Measurements from ENCODE around the gene CPLANE2. TPM values are rescaled to one million over a fixed set of nuclear protein-coding genes. Genes with fewer than 3 reads are reported as not detected.
"Not testable (repeated sequence)": the region's sequence is repeated elsewhere in the genome, so short reads cannot be mapped to it uniquely, and the experiment has no call there.

CPLANE2 gene
- total RNA-seq, 4 donors from 2014 or later: 0.60 to 12.3 (median 4.3) TPM

GRCh38 chr1:16257968-16258367 is 21.0 kb upstream of the CPLANE2 start:
- intact Hi-C loops (cut with DNase I; ENCODE audit: low total_unique reads) (no loop called here), in situ Hi-C loops (cut with MboI; ENCODE audit: low pct_ligation_motif_present in 1 of 4, low pct_unique_long_range_greater_than_20kb in 1 of 4, low sequenced_read_pairs in 3 of 4) (no loop called here)
- Histone ChIP-seq H3K9me3 (no peaks in the 10 kb centered on the region), H3K27ac (no peak overlapping the region), H3K4me1 (no peaks in the 10 kb centered on the region), H3K4me3 (no peak overlapping the region), H3K36me3 (peaks cover 0 to 19% (median 7%) of the 10 kb centered on the region in 4 donors), H3K27me3 (no peaks in the 10 kb centered on the region)
- DNase-seq: no peak
- no peak for TF ChIP-seq POLR2AphosphoS5 (IDR thresholded peaks at IDR 0.05)
- no peak for TF ChIP-seq CTCF (IDR thresholded peaks at IDR 0.05)
- no peak for TF ChIP-seq POLR2A (IDR thresholded peaks at IDR 0.05)
- TF ChIP-seq EP300 (IDR thresholded peaks at IDR 0.05; ENCODE audit: low read depth): no peak
- 92 to 94% methylated on average over 3 of the region's 3 CpGs for WGBS, 2 donors (ENCODE audit: low coverage in 1 of 2)

- DNase-seq; H3K27ac ChIP-seq; H3K9me3 ChIP-seq; H3K27me3 ChIP-seq; H3K4me1 ChIP-seq; H3K4me3 ChIP-seq; in situ Hi-C loops (cut with MboI; ENCODE audit: low pct_ligation_motif_present in 1 of 4, low pct_unique_long_range_greater_than_20kb in 1 of 4, low sequenced_read_pairs in 3 of 4); intact Hi-C loops (cut with DNase I; ENCODE audit: low total_unique reads): not testable (repeated sequence)
- WGBS, 2 donors (ENCODE audit: low coverage in 1 of 2): 92 to 96% methylated on average over 2 to 3 of the region's 3 CpGs
- H3K36me3 ChIP-seq: peaks cover 0 to 22% (median 7%) of the 10 kb centered on the region in 4 donors
Measured at GRCh38 chr1:16257556-16257955, 20.6 kb upstream of the CPLANE2 start.

- no peaks in the 10 kb centered on the region for H3K27me3 ChIP-seq
- H3K4me1 ChIP-seq: no peaks in the 10 kb centered on the region
- DNase-seq: no peak
- H3K4me3 ChIP-seq: no peak overlapping the region
- TF ChIP-seq EP300 (IDR thresholded peaks at IDR 0.05; ENCODE audit: low read depth) (no peak), CTCF (IDR thresholded peaks at IDR 0.05) (no peak)
- H3K9me3 ChIP-seq: no peaks in the 10 kb centered on the region
- peaks cover 0 to 22% (median 7%) of the 10 kb centered on the region in 4 donors for H3K36me3 ChIP-seq
- in situ Hi-C loops (cut with MboI; ENCODE audit: low pct_ligation_motif_present in 1 of 4, low pct_unique_long_range_greater_than_20kb in 1 of 4, low sequenced_read_pairs in 3 of 4) (no loop called here), intact Hi-C loops (cut with DNase I; ENCODE audit: low total_unique reads) (no loop called here)
- 84 to 89% methylated on average over 4 of the region's 4 CpGs for WGBS, 2 donors (ENCODE audit: low coverage in 1 of 2)
- H3K27ac ChIP-seq: no peak overlapping the region
Measured at GRCh38 chr1:16256478-16256877, 19.5 kb upstream of the CPLANE2 start.

GRCh38 chr1:16254263-16254928 is 17.4 kb upstream of the CPLANE2 start:
- in situ Hi-C loops (cut with MboI; ENCODE audit: low pct_ligation_motif_present in 1 of 4, low pct_unique_long_range_greater_than_20kb in 1 of 4, low sequenced_read_pairs in 3 of 4) (no loop called here), intact Hi-C loops (cut with DNase I; ENCODE audit: low total_unique reads) (no loop called here)
- TF ChIP-seq POLR2A (IDR thresholded peaks at IDR 0.05) (no peak), CTCF (IDR thresholded peaks at IDR 0.05) (no peak), EP300 (IDR thresholded peaks at IDR 0.05; ENCODE audit: low read depth) (no peak), POLR2AphosphoS5 (IDR thresholded peaks at IDR 0.05) (no peak)
- no peaks in the 10 kb centered on the region for H3K27me3 ChIP-seq
- no peak for DNase-seq
- H3K4me1 ChIP-seq: peaks cover 6 to 16% (median 7%) of the 10 kb centered on the region in 4 donors
- no peak overlapping the region for H3K27ac ChIP-seq
- peaks cover 0 to 28% (median 7%) of the 10 kb centered on the region in 4 donors for H3K36me3 ChIP-seq
- WGBS, 2 donors (ENCODE audit: low coverage in 1 of 2): 61 to 79% methylated on average over 2 to 4 of the region's 4 CpGs
- no peaks in the 10 kb centered on the region for H3K9me3 ChIP-seq
- H3K4me3 ChIP-seq: no peak overlapping the region

Measured in transverse colon (tissue), 4 donors.